Sciatic nerve (tissue), 2 donors: ENCODE measurements around the gene GUCY2D. TPM values are rescaled to one million over a fixed set of nuclear protein-coding genes. Genes with fewer than 3 reads are reported as not detected.

Experiments used
- ATAC-seq: fragments of 200-7000 bp; cut with Tn5 transposase; one replicate; pipeline ENCODE4 v1.9.1; 2020; ENCODE audit warnings: mild to moderate bottlenecking, moderate library complexity
- DNase-seq: peaks from one replicate; pipeline ENCODE4 v3.0.0-alpha.2; 2020; ENCODE audit warnings: low spot score
- intact Hi-C: fragments of 100-400 bp; cut with DNase I; formaldehyde crosslinking; loops from one replicate; pipeline ENCODE4 v1.14.2; 2022
- total RNA-seq: library from RNA; stranded (reverse); fragmentation: NEBNext Ultra II Directional; extraction: Animal tissue kit (Norgen Biotek cat#: 25700); gene quantifications from one replicate; pipeline ENCODE4 v1.2.1, GENCODE V29; 2021
- donor health status: DM: no; HTN: no; CAD: no.
- donor health status: DM: no; HTN: no; CAD: no.

The GUCY2D gene
- total RNA-seq, 1 donor from 2014 or later: not detected

GRCh38 chr17:7988750-7989178, 13.7 kb upstream of the GUCY2D start:
- peak; percentile 39 for DNase-seq
- ATAC-seq: peak; percentile 79
- intact Hi-C loops: loop anchor here (10.0 kb wide), 1 partner anchor 124 kb away; no protein-coding TSS in a partner anchor

GRCh38 chr17:7989781-7990655, 12.4 kb upstream of the GUCY2D start:
- DNase-seq (peak; percentile 92), ATAC-seq (peak; percentile 89)
- intact Hi-C loops: loop anchor here (5.0 to 10.0 kb wide), 2 partner anchors 78 to 125 kb away; no protein-coding TSS in a partner anchor

DNA sequence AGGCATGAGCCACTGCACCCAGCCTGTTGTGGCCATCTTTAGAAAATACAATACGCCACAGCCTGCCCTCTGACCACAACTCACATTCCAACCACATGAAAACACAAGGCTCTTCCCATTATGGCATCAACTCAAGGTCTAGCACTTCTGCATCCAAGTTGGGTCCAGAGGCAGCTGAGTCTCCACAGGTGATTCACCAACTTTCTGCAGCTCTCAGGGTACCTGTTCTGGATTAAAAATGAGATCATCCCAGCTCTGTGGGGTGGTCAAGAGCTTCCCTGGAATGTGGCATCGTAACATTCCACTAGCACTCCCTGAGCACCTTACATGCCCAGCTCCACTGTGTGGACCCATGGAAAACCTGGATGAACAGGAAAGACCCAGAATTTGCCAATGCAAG, 9.9 kb upstream of the GUCY2D start:
- peak; percentile 6 for DNase-seq
- no peak for ATAC-seq
- intact Hi-C loops: loop anchor here (5.0 kb wide), 1 partner anchor 80 kb away; no protein-coding TSS in a partner anchor

GRCh38 chr17:7992924-7993323, 9.5 kb upstream of the GUCY2D start:
- DNase-seq (peak; percentile 3), ATAC-seq (no peak)
- intact Hi-C loops: loop anchor here (5.0 kb wide), 1 partner anchor 81 kb away; no protein-coding TSS in a partner anchor

DNA sequence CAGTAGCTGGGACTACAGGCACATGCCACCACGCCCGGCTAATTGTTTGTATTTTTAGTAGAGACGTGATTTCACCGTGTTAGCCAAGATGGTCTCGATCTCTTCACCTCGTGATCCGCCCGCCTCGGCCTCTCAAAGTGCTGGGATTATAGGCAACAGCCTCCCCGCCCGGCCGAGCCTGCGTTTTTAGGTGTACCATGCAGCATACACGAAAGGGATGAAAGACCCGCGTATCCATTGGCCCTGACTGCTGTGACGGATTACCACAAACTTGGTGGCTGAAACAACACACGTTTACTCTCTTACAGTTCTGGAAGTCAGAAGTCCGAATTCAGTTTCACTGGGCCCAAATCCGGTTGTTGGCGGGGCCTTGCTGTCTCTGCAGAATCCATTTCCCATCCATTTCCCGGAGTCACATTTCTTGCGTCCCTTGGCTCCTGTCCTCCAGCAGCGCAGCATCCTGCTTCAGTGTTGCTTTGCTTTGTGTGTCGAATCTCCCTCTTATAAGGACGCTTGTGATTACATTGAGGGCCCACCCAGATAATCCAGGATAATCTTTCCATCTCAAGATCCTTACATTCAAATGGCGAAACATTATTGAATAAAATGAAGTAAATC, 8.3 kb upstream of the GUCY2D start:
- intact Hi-C loops: loop anchor here (5.0 kb wide), 1 partner anchor 82 kb away; no protein-coding TSS in a partner anchor
- ATAC-seq (no peak), DNase-seq (peak; percentile 56)

DNA sequence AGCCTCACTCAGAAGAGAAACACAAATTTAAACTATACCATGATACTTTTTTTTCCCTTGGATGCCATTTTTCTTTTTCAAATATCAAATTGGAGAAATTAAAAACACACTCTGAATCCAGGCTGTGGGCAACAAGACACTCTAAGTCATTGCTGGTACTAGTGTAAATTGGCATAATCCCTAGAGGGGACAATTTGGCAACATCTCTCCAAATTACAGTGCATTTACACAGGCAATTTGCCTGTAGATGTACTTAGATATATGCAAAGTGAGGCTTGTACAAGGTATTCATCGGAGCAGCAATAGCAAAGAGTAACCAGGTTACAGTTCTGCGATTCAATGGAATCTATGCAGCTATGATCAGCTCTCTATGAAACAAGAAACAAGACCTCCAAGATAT, 6.7 kb upstream of the GUCY2D start:
- no peak for DNase-seq
- ATAC-seq: no peak
- intact Hi-C loops: no loop called here

DNA sequence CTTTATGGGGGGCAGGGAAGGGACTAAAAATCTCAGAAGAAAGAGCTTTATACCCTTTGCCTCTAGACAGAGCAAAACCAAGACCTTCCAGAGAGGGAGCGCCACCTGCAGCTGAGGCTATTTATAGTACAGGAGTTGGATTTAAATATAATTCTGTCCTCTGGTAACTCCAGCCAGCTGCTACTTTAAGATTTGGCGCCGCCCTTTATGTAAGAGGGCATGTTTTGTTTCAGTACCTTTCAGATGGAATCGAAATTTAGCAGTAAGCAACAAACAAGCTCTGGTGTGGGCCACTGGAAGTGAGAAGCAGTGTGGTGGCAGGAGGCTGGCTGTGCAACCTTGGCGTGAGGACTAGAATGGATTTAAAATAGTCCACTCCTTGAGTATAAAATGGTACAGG, 5.2 kb upstream of the GUCY2D start:
- ATAC-seq: no peak
- intact Hi-C loops: no loop called here
- DNase-seq: peak; percentile 55

- intact Hi-C loops: no loop called here
- ATAC-seq (peak; percentile 11), DNase-seq (peak; percentile 52)
Observed at GRCh38 chr17:8002721-8003593, 542 bp downstream of the GUCY2D start.

DNA sequence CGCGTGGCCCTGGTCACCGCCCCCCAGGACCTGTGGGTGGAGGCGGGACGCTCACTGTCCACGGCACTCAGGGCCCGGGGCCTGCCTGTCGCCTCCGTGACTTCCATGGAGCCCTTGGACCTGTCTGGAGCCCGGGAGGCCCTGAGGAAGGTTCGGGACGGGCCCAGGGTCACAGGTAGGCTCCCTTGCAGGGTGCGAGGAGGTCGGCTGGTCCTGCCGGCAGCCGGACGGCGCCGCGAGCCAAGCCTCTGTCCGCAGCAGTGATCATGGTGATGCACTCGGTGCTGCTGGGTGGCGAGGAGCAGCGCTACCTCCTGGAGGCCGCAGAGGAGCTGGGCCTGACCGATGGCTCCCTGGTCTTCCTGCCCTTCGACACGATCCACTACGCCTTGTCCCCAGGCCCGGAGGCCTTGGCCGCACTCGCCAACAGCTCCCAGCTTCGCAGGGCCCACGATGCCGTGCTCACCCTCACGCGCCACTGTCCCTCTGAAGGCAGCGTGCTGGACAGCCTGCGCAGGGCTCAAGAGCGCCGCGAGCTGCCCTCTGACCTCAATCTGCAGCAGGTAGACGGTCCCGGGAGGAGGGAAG, 1.3 kb downstream of the GUCY2D start:
- DNase-seq (peak; percentile 40), ATAC-seq (no peak)
- intact Hi-C loops: no loop called here

DNA sequence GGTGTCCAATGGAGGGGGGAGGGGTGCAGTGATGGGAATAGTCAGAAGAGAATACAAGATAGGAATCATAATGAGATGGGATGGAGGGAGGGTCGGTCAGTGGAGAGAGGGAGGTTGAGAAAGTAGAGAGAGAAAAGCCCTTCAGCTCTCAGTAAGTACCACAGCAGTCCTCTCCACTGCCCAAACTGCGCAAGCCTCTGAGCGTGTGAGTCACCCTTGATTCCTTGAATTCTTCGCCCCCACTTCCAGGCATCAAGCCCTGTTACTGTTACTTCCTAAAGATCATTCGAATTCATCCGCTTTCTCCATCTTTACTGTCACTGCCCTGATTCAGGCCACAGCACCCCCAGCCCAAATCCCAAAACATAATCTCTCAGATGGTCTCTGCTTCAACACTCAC, 2.5 kb downstream of the GUCY2D start:
- DNase-seq (no peak), ATAC-seq (no peak)
- intact Hi-C loops: no loop called here

DNA sequence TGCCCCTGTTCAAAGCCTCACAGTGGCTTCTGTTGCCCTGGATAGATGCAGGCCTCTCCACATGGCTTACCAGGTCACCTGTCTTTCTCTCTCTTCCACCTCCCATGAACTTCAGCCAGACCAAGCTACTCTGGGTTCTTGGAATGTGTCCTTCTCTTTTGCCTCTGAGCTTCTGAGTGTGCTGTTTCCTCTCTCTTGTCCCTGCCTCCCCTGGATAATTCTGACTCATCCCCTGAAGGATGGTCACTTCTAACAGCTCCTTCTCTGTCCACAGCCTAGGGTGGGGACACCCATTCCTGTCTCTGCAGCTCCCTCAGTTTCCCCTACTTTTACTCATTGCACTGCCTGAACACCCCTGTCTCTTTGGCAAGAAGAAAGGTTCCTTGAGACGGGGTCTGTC, 2.9 kb downstream of the GUCY2D start:
- no peak for ATAC-seq
- no peak for DNase-seq
- intact Hi-C loops: no loop called here

DNA sequence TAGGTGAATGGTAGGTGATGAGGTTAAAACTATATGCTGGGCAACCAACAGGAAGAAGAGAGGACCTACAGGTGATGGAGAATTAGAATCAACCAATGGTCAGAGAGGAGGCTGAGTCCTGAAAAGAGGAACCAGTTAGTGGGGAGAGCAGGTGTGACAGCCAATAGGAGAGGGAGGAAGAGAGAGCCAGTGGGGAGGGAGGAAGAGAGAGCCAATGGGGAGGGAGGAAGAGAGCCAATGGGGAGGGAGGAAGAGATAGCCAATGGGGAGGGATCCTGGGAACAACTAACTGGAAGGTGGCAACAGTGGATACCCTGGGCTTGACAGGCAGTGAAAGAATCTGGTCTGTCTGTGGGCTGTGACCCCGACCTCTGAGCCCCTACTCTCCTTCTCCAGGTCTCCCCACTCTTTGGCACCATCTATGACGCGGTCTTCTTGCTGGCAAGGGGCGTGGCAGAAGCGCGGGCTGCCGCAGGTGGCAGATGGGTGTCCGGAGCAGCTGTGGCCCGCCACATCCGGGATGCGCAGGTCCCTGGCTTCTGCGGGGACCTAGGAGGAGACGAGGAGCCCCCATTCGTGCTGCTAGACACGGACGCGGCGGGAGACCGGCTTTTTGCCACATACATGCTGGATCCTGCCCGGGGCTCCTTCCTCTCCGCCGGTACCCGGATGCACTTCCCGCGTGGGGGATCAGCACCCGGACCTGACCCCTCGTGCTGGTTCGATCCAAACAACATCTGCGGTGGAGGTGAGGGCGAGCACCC, 3.7 kb downstream of the GUCY2D start:
- DNase-seq (no peak), ATAC-seq (no peak)
- intact Hi-C loops: no loop called here

DNA sequence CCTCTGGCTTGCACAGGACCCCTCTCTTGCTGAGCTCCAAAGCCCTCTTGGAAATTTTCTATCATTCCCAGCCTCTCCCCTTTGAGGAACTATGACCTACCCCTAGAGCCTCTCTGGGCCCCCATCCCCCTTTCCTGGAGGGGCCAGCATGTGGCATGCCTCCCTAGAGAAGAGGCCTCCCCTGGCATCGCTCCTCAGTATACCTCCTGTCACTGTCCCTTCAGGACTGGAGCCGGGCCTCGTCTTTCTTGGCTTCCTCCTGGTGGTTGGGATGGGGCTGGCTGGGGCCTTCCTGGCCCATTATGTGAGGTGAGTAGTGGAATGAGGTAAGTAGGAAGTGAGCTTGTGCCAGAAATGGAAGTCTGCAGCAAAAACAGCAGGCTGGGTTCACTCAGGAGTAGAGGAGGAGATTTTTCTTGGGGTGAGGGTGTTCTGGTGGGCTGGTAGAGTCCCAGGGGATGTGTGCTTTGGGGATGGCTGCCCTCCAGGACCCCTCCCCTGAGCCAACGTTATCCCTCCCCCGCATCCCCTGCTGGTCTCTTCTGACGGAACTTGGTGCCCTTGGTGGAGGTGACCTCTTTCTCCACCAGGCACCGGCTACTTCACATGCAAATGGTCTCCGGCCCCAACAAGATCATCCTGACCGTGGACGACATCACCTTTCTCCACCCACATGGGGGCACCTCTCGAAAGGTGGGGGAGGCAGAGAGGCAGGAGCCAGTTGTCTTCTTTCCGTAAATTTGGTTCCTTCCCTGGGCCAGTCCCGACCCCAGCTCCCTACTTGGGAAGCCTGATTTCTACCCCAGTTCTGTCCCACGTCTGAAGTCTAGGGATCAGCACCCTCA, 4.6 kb downstream of the GUCY2D start:
- intact Hi-C loops: no loop called here
- DNase-seq: peak; percentile 33
- no peak for ATAC-seq

- DNase-seq: peak; percentile 49
- ATAC-seq: no peak
- intact Hi-C loops: no loop called here
Observed at GRCh38 chr17:8007836-8008235, 5.4 kb downstream of the GUCY2D start.

GRCh38 chr17:8012045-8012580, 9.7 kb downstream of the GUCY2D start:
- no peak for ATAC-seq
- intact Hi-C loops: no loop called here
- peak; percentile 18 for DNase-seq

DNA sequence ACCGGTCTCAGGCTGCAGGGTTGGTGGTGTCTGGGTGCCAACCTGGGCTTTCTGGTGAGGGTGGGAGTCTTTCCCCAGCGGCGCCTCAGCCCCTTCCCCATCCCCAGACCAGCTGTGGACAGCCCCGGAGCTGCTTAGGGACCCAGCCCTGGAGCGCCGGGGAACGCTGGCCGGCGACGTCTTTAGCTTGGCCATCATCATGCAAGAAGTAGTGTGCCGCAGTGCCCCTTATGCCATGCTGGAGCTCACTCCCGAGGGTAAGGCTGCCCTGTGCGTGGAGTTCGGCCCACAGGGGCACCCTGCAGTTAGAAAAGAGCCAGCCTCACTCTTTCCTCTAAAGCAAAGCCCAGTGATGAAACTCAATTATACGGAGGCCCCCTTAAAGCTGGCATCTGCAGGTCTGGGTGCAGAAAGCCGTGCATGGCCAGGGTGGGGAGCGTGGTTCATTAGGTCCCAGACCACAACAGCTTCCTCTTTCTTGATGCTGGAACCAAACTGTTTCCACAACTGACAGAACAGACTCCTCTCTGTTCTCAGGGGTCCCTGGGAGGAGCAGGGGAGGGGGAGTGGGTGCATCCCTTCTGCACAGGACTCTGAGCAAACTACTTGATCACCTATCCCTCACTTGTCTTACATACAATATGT, 10.7 kb downstream of the GUCY2D start:
- intact Hi-C loops: no loop called here
- peak; percentile 48 for DNase-seq
- ATAC-seq: no peak
